Posterior cingulate gyrus (tissue), 11 donors: ENCODE data around the gene LRRC49.

Experiments used
- DNase-seq, 10 donors: peaks; one replicate each; pipeline versions ENCODE4 v3.0.0 to v3.0.0-alpha.2; 2020 to 2021; ENCODE audit warnings: mixed read lengths in 3 of 10
- intact Hi-C: fragments of 100-400 bp; cut with DNase I; formaldehyde crosslinking; loops from one replicate; pipeline ENCODE4 v1.15.1; 2023

LRRC49 gene

DNA sequence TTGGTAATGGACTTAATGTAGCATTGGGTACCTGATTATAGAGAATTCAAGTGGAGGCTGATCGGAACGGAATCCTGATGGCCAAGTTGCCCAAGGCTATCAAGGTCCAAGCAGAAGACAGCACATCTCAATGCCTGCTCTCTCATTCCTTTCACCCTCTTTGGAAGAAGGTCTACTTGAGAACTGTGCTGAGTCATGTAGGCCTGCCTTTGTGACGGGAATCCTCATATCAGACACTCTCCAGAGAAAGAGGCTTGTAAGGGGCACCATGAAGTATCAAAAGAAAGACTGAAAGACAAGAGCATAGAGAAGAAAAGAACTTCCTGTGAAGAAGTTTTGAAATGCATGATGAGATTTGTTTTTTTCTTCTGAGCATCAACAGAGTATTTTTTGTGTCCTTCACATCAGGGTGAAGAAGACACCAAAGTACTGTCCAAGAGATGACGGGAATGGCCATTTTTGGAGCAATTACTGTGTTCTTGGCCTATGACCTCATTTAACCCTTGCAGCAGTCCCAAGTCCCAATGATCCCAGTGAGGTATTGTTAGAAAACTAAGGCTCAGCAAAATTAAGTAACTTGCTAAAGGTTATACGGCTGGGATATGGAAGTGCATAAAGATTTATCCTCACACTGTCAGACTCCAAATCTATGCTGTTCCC, 25.5 kb upstream of the LRRC49 start:
- no peak for DNase-seq
- intact Hi-C loops, result no loop called here

DNA sequence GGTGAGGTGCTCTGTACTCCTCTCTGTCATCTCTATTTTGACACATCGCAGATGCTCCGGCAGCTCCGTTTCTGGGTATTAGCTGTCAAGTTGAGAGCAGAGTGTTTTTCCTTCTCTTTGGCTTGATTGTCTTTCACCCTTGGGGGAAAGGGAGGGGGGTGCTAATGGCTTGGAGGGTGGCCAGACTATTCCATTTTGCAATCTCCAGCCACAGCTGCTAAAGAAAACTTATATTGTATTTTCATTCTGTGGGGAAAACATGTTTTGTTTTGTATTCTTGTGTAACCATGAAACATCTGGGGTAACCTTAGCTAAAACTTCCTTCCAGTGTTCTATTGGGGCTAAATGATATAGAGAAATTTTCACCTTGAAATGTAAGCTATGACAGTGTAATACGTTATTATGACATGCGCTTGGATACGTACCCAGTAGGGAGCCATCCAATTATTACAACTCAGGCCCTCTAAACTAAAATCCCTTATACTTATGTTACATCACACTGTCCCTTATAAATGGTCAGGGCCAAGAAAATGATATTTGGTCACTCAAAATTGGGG, 24.6 kb upstream of the LRRC49 start:
- intact Hi-C loops, result no loop called here
- DNase-seq, result peak in 2 of 10 donors; percentile 56 to 75

DNA sequence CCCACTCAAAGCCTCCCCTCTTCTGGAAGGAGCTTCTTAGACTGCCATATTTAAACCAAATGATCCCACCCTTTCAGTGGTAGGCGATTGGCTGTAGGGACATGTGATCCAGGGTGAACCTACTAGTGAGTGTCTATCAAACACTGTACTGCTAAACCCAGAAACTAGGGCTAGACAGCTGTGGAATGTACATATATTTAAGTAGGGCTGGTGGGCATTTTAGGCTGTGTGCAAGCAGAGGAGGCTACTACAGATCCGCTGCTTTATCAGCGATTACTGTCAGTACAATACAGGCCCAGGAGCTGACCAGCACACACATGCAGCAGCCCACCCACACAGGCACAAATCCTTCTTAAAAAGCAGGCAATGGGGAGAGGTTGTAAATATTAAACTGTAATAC, 23.3 kb upstream of the LRRC49 start:
- intact Hi-C loops, result no loop called here
- no peak for DNase-seq

DNA sequence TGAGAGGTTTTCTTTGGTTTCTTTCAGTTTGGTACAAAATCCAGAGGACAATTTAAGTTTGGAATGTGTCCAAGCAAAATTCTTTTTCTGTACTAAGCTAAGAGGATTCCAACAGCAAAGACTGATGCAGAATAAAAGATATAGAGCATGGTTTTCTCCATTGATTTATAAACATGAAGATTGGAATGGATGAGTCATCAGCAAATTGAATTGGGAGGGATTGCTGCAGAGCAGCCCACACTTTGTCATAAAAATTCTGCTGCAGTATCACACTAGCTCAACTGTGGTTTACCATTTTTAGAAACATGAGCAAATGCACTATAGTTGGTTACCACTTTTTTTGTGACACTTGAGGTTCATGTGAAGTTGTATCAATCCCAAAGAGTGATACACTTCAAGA, 22.6 kb upstream of the LRRC49 start:
- intact Hi-C loops, result loop anchor here (10.0 kb wide), 1 partner anchor 185 kb away; no protein-coding TSS in a partner anchor
- DNase-seq, result peak in 1 of 10 donors; percentile 66

DNA sequence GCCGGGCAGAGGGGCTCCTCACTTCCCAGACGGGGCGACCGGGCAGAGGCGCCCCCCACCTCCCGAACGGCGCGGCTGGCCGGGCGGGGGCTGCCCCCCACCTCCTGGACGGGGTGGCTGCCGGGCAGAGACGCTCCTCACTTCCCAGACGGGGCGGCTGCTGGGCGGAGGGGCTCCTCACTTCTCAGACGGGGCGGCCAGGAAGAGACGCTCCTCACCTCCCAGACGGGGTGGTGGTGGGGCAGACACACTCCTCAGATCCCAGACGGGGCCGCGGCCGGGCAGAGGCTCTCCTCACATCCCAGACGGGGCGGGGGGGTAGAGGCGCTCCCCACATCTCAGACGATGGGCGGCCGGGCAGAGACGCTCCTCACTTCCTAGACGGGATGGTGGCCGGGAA, 21.1 kb upstream of the LRRC49 start:
- peak in 1 of 10 donors; percentile 79 for DNase-seq
- intact Hi-C loops, result loop anchor here (10.0 kb wide), 1 partner anchor 187 kb away; no protein-coding TSS in a partner anchor

DNA sequence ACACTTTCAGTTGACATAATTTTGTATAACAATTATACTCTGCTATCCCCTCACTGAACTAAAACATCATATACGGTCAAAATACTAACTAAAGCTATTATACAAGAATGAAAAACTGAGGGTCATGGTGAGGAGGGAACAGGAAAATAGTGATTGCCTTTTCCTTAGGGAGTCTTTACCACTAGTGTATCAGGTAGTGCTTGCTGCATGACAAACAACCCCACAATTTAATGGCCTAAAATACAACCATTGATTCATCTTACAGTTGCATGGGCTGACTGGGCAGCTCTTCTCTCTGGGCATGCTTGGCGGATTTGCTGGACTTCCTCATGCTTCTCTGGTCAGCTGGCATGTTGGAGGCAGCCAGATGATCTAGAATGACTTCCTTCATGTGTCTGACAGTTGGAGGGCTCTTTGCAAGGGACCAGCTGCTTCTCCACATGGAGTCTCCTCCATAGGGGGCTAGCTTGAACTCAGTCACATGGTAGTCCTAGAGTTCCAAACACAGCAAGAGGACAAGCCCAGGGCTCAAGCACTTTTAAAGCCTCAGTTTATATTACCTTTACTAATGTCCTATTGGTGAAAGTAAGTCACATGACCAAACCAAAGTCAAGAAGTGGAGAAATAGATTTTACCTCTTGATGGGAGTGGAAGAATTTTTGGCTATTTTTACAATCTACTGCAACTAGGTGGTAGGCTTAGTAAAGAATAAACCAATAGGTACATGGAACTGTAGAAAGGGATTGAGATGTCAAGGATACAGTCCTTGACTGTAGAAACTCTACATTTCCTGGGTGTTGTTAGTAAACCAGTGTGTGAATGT, 19.2 kb upstream of the LRRC49 start:
- intact Hi-C loops, result loop anchor here (10.0 kb wide), 1 partner anchor 189 kb away; no protein-coding TSS in a partner anchor

DNA sequence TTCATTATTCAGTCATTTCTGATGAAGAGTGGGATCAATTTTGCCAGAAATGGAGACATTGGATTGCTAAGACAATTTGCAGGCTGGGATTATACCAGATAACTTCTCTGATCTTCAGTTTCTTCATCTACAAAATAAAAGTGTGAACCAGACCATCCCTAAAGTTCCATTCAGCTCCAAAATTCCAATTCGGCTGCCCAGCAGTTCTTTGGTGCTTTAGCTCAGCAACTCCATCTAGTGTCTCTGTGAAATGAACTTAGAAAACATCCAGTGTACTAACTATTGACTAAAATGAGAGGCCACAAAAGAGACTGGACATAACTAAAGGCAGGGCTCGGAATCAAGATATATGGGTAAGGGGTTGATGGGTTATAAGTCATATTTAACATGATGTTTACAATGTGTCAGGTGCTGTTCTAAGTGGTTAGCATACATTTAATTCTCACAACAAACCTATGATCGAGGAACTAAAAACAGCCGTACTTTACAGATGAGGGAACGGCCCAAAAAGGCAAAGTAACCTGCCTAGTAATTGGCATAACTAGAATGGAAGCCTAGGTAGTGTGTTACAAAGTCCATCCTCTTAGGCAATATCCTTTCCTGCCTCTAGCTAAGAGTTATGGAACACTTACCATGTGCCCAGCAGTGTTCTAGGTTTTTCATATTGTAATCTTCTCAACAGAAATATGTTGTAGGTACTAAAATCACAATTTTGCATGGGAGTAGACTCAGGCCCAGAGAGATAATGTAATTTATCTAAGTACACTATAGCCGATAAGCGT, 17.4 kb upstream of the LRRC49 start:
- intact Hi-C loops, result loop anchor here (1.0 to 10.0 kb wide), 2 partner anchors 50 to 190 kb away; no protein-coding TSS in a partner anchor
- DNase-seq, result peak in 1 of 10 donors; percentile 79

More for the DNA sequence above, 19.2 kb upstream of the LRRC49 start:
- peak in 1 of 10 donors; percentile 60 for DNase-seq

DNA sequence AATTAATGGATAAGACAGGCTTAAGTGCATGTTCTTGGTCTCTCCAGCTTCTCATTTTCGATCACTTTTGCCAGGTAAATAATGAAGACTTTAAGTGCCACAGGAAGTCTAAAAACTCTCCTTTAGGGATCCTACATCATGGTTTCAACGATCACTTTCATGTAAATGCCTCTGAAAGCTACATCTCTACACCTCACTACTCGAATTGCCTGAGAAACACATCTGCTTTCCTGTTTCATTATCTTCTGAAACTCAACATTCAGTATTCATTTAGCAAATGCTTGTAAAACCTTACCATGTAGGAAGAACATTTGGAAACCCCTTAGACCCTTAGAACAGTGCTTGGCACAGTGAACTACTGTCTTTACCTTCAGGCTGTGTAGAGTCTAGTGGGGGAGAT, 16.6 kb upstream of the LRRC49 start:
- intact Hi-C loops, result loop anchor here (10.0 kb wide), 1 partner anchor 191 kb away; no protein-coding TSS in a partner anchor

DNA sequence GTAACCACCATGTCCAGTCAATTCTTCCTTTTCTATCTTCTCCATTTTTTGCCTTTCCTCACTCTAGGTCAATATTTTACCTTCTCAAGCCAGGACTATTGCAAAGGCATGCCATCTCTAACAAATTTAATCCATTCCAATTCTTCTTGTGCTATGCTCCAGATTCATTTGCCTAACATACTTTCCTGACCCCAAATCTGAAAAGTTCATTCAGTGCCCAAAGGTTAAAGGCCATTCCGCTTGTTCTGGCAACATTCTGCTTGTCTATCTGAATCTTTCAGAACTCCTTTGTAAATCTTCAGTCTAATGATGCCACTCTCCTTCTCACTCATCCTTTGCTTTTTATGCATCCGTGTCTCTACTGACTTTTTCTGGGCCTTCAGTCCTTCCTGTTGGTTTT, 15.9 kb upstream of the LRRC49 start:
- DNase-seq, result no peak
- intact Hi-C loops, result loop anchor here (10.0 kb wide), 1 partner anchor 192 kb away; no protein-coding TSS in a partner anchor

More for the DNA sequence above, 16.6 kb upstream of the LRRC49 start:
- DNase-seq, result no peak

DNA sequence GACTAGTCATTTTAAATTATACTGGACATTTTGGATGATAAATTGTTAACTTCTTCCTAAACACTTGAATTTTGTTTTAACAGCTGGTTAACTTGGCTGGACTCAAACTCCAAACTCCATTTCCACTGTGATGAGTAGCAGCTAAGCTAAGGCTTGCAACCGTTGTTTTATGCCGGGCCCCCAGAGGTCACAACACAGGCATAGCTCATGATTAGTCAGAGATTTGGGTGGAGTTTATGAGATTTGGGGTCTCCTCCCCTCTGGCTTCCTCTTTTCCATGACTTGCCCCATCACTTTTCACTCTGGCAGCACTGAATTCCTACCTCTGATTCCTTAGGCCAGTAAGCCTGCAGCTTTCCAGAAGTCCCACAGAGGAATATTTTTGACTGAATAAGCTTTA, 13.2 kb upstream of the LRRC49 start:
- DNase-seq, result peak in 1 of 10 donors; percentile 41
- intact Hi-C loops, result loop anchor here (10.0 kb wide), 1 partner anchor 195 kb away; no protein-coding TSS in a partner anchor

DNA sequence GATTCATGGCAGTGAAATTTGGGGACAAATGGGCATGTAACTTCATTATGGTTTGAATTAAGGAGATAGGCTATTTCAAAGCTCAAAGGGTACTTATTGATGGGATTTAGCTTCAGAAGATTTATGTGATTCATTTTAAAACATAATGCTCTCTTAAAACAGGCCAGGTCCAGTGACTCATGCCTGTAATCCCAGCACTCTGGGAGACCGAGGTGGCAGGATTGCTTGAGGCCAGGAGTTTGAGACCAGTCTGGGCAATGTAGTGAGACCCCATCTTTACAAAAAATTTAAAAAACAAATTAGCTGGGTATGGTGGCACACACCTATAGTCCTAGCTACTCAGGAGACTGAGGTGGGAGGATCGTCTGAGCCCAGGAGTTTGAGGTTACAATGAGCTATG, 11.8 kb upstream of the LRRC49 start:
- intact Hi-C loops, result no loop called here

DNA sequence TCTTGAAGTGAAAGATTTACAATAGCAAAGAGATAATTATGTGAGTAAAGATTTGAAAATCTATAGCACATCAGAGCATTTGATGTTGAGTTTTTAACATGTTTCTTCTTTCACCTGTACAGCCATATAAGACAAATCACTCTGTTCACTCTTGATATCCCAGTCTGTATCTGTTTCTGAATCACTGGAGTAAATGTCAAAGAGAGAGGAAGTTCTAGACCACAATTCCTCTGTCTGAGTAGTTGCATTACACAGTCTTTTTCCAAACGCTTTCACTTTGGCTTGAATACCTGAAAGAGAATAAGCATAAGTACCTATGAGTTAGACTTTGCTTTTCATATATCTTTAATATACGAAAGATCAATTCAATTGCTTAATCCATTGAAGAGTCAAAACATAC, 10.3 kb upstream of the LRRC49 start:
- intact Hi-C loops, result no loop called here
- no peak for DNase-seq

More for the DNA sequence above, 11.8 kb upstream of the LRRC49 start:
- DNase-seq, result no peak

DNA sequence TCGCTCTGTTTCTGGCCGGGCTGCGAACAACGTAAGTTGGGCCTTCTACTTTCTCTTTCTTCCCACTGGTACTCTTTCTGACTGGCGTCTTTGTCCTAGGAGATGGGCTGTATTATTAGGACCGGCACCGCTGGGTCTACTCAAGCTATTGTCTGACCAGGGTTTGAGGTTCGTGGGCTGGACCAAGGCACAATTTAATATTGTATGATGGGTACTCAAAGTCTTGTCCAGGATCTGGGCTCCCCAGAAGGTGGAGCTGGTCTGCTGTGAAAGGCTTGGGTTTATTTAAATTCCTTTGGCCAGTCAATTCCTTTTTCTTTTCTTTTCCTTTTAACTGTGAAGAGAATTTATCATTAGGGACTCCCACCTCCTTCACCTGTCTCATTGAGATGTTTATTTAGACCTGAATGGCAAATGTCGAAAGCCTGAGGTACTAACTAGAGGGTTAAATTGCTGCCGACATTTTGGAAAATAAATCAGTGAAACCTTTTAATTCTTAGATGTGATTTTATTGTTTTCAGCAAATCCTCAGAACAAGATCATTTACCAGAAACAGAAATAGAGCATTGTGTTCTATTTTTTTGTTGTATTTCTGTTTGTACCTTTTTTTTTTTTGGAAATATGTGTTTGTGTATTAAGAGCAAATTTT, 410 bp downstream of the LRRC49 start:
- intact Hi-C loops, result loop anchor here (2.0 to 5.0 kb wide), 2 partner anchors 38 to 549 kb away; partner anchors contain the start of gene LARP6
- DNase-seq, result peak in 6 of 10 donors; percentile 31 to 88 (median 57)

DNA sequence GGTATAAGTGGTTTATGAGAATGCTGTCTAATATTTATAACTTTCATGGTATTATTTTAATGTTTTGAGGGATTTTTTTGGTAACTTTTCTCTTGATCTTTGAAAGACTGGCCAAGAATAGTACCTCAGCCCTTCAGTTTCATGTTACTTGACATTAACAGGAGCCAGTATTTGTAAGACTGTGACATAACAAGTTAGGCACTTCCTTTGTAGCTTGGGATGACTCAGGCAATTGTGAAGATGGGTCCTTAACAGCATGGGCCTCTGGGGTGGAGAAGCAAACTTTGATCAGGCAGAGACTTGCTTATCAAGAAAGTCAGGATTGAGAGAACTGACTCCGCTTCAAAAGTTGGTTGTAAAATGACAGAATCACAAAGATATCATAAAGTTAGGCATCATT, 9.5 kb downstream of the LRRC49 start:
- intact Hi-C loops, result no loop called here

DNA sequence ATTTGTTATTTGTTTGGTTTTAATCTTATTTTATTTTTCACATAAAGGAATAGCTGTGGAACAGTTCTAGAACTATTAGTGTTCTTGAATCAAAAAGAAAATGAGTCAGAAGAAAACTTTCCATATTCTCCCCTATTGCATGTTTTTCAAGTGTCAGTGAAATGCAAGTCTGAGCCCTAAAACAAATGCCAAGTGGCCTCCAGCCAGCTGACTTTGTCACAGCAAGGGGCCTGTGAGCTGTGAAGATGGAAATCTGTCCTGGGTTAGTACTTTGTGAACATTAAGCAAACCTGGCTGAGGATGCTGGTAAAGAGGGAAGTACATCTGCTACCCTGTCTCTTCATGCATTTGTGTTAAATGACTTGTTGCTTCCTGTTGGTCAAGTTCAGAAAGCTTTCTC, 14.2 kb downstream of the LRRC49 start:
- DNase-seq, result no peak
- intact Hi-C loops, result no loop called here

More for the DNA sequence above, 9.5 kb downstream of the LRRC49 start:
- no peak for DNase-seq

DNA sequence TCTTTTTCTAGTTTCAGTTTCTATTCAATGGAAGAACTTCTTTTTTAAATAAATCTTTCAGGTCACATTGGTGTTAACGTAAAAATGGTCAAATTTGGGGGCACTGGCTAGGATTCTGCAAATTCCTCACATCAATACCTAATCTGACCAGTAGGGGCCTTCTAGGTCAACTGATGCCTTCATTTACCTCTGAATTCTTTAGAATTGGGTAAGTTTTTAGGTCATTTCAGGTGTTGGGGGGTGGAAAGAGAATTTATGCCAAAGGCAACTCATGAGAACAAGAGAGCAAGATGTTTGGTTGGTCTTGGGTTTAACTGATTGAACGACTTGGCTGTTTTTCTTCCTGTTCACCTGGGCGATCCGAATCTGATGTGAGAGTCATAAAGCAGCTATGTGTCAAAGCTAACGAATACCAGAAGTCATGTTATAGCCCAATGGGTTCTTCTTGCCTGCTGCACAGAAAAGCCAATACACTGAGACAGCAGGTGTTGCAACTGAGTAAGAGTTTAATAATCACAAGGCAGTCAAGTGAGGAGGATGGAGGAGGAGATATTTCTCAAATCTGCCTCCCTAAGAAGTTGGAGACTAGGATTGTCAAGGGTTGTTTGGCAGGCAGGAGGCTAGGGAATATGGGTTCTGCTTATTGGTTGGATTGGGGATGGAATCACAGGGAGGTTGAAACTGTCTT, 15.3 kb downstream of the LRRC49 start:
- no peak for DNase-seq
- intact Hi-C loops, result no loop called here

DNA sequence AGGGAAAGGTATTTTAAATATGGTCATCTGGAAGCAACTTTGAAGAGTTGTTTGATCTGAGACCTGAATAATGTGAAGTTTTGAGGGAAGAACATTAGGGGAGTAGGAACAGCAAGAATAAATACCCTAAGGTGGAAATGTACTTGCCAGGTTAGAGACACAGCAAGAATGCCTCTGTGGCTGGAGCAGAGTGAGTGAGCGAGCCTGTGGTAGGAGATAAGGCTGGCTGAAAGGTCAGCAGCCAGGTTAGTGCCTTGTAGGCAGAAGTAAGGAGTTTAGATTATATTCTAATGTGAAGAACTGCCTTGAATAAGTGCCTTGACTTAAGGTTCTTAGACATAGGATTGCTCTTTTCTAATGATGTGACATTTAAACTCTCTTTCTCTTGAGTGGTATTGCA, 18.3 kb downstream of the LRRC49 start:
- DNase-seq, result no peak
- intact Hi-C loops, result no loop called here

DNA sequence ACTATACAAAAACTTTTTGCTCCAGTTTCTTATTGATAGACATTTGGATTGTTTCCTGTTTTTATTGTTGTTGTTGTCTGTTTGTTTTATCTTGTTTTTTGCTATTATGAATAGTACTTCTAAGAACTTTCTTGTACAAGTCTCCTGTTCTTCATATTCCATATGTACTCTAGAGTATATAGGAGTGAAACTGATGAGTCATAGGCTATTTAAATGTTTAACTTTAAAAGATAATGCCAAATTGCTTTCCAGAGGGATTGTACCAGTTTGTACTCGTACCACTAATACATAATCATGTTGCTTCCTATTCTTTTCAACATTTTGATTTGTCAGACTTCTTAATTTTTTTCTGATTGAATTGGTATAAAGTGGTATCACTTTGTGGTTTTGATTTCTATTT, 19.6 kb downstream of the LRRC49 start:
- no peak for DNase-seq
- intact Hi-C loops, result no loop called here

DNA sequence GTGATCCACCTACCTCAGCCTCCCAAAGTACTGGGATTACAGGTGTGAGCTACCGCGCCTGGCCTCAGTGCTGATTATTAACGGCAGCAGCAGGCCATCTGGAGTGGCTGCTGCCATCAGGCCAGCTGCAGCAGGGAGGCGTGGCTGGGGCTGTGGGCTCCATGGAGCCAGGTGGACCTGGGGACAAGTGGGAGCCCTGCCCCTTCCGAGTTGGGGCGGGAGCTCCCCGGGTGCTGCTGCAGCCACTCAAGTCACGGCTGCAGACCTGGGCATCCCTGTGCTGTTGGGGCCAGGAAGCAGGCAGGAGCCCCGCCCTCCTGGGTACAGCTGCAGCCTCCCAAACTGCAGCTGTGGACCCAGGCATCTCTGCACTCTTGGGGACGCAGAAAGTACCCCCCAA, 23.9 kb downstream of the LRRC49 start:
- intact Hi-C loops, result no loop called here
- DNase-seq, result peak in 2 of 10 donors; percentile 30 to 55
